Keratinocyte (primary cell): Measurements from ENCODE around the gene GLG1.
"Not testable (repeated sequence)": the region's sequence is repeated elsewhere in the genome, so short reads cannot be mapped to it uniquely, and the experiment has no call there.

ENCODE experiments used
- CTCF ChIP-seq, 3 experiments: IDR thresholded peaks in 1 of 3; conservative IDR thresholded peaks in 1 of 3; optimal IDR thresholded peaks in 1 of 3; 2 replicates in 2 of 3; 3 replicates in 1 of 3; pipeline versions ENCODE3 to v1.5.1; 2011; ENCODE audit warnings: low read length in 3 of 3, mild to moderate bottlenecking in 3 of 3, moderate library complexity in 2 of 3, control low read depth in 1 of 3, inconsistent platforms in 1 of 3; ENCODE audit not compliant: insufficient read depth in 2 of 3; ENCODE audit errors: extremely low read depth in 1 of 3
- EZH2 ChIP-seq: IDR thresholded peaks from one replicate; pipeline ENCODE4 v1.6.1; 2012; ENCODE audit warnings: inconsistent platforms, mild to moderate bottlenecking, low read length, moderate library complexity

DNA sequence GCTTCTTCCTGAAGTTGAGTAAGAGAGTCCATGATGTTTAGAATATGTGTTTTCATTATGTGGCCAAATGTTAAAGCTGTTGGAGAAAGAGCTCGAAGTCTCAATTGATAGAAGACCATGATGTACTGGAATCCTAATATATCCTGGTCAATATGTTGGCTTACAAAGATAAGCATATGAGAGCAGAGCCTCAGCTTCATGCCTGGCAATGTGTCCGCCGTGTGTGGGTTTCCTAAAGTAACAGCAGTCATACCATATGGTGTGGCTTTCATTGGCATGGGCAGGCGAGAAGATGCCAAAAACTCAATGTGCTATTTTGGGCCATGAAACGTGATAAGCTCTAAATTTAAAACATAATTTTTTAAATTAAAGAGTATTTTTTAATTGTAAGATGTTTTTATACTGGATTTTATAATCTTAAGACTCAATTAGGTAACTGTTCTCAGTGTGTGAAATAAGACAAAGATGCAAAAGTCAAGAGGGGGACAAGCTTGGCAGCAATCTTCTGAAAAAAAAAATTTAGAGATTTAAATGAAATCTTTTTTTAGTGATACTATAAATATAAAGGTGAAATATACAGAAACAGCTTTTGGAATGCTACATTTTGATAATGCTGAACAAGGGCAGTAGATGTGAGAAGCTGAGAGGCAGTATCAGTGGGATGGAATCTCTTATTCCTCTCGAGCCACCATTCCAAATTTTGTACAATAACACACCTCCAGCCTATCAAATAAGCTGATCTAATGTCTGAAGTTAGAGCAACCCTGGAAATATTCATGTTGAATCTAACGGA is 56.5 kb downstream of the GLG1 start:
- not testable (repeated sequence) for TF ChIP-seq CTCF (optimal IDR thresholded peaks at IDR 0.05 in 1 of 3, IDR thresholded peaks at IDR 0.05 in 1 of 3, conservative IDR thresholded peaks at IDR 0.05 in 1 of 3; ENCODE audit: extremely low read depth in 1 of 3, insufficient read depth in 2 of 3, low read length in 3 of 3); EZH2
